Esophagus squamous epithelium (tissue), 5 donors: Measurements from ENCODE around the gene CAPN11. TPM values are rescaled to one million over a fixed set of nuclear protein-coding genes. Genes with fewer than 3 reads are reported as not detected.
"Not testable (repeated sequence)": the region's sequence is repeated elsewhere in the genome, so short reads cannot be mapped to it uniquely, and the experiment has no call there.

Source experiments
- DNase-seq: peaks from one replicate; lab custom pipeline; 2025; lab: John Stamatoyannopoulos, UW
- H3K27ac ChIP-seq, 4 donors: fragments of 200-600 bp; sonication (generic); one replicate each; pipeline ENCODE4 v1.5.1; 2016 to 2019; ENCODE audit warnings: mild to moderate bottlenecking in 1 of 4
- H3K27me3 ChIP-seq, 4 donors: fragments of 200-600 bp; sonication (generic); 1 replicate in 3 of 4; 2 replicates in 1 of 4; pipeline versions ENCODE4 v1.5.1 to v1.6.0; 2017 to 2021; ENCODE audit warnings: antibody characterized with exemption in 1 of 4
- H3K36me3 ChIP-seq, 3 donors: fragments of 200-600 bp; sonication (generic); one replicate each; pipeline ENCODE4 v1.5.1; 2016 to 2019
- H3K4me1 ChIP-seq, 3 donors: fragments of 200-600 bp; sonication (generic); one replicate each; pipeline ENCODE4 v1.5.1; 2017 to 2019
- H3K4me3 ChIP-seq, 4 donors: fragments of 200-600 bp; sonication (generic); 1 replicate in 3 of 4; 2 replicates in 1 of 4; pipeline ENCODE4 v1.5.1; 2016 to 2019; ENCODE audit warnings: mild to moderate bottlenecking in 2 of 4, moderate library complexity in 1 of 4
- H3K9me3 ChIP-seq, 3 donors: fragments of 200-600 bp; sonication (generic); one replicate each; pipeline ENCODE4 v1.5.1; 2016 to 2019
- POLR2A ChIP-seq, 4 donors: fragments of 450-650 bp; IDR thresholded peaks; one replicate each; pipeline ENCODE4 v1.6.1; 2017; ENCODE audit warnings: antibody characterized with exemption in 4 of 4, mild to moderate bottlenecking in 4 of 4, moderate library complexity in 3 of 4
- WGBS, 2 donors: methylation state at CpG; one replicate each; pipeline ENCODE4 v1.1.5; 2018; 5-methylcytosine and 5-hydroxymethylcytosine counted together
- intact Hi-C: fragments of 100-400 bp; cut with DNase I; formaldehyde crosslinking; loops from one replicate; pipeline ENCODE4 v1.15.0; 2022
- total RNA-seq, 4 donors: library from RNA; depleted of rRNA; stranded (reverse); fragments of >200 nt; gene quantifications; one replicate each; pipeline ENCODE4 v1.1.0, GENCODE V29; 2016
- TF ChIP-seq, protein P1 (sequence below), 6 experiments: fragments of 450-650 bp in 4 of 6; fragments of 200-600 bp in 2 of 6; sonication (generic) in 2 of 6; IDR thresholded peaks; one replicate each; pipeline ENCODE4 v1.5.1; 2016 to 2019; ENCODE audit warnings: antibody characterized with exemption in 6 of 6, mild to moderate bottlenecking in 4 of 6, moderate library complexity in 4 of 6
- donor health status: DM: yes; HTN: yes; CAD: no.

Gene CAPN11
- total RNA-seq, 4 donors from 2014 or later, result 0.57 to 1.00 TPM; not detected in 2

DNA sequence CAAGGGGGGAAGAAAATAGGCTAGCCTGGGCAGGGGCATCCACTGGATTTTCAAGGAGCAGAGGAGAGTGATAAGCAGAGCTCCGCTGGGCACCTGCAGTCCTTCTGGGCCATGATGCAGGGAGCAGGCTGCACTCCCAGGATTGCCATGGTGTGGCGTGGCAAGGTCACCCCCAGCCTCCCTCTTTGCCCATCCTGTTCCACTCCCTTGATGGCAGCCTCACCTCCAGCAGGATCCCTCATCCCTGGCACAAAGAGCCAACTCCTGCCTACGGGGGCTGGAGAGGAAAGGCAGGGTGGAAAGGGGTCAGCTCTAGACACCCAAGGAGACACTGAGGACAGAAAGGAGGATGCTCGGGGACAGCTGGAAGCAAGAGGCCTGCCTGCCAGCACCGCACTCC, 35.7 kb downstream of the CAPN11 start:
- H3K4me3 ChIP-seq, result no peak overlapping the region
- no peak for TF ChIP-seq POLR2A (IDR thresholded peaks at IDR 0.05)
- TF ChIP-seq, protein P1, sequence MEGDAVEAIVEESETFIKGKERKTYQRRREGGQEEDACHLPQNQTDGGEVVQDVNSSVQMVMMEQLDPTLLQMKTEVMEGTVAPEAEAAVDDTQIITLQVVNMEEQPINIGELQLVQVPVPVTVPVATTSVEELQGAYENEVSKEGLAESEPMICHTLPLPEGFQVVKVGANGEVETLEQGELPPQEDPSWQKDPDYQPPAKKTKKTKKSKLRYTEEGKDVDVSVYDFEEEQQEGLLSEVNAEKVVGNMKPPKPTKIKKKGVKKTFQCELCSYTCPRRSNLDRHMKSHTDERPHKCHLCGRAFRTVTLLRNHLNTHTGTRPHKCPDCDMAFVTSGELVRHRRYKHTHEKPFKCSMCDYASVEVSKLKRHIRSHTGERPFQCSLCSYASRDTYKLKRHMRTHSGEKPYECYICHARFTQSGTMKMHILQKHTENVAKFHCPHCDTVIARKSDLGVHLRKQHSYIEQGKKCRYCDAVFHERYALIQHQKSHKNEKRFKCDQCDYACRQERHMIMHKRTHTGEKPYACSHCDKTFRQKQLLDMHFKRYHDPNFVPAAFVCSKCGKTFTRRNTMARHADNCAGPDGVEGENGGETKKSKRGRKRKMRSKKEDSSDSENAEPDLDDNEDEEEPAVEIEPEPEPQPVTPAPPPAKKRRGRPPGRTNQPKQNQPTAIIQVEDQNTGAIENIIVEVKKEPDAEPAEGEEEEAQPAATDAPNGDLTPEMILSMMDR (IDR thresholded peaks at IDR 0.05), result no peak
- intact Hi-C loops, result no loop called here
- H3K27ac ChIP-seq, result no peak overlapping the region
- DNase-seq, result no peak
- no peaks in the 10 kb centered on the region for H3K36me3 ChIP-seq
- peaks cover 0 to 16% (median 0%) of the 10 kb centered on the region in 3 donors for H3K4me1 ChIP-seq
- H3K9me3 ChIP-seq, result no peaks in the 10 kb centered on the region
- H3K27me3 ChIP-seq, result no peaks in the 10 kb centered on the region
- 88 to 94% methylated on average over 3 to 5 of the region's 5 CpGs for WGBS, 2 donors

DNA sequence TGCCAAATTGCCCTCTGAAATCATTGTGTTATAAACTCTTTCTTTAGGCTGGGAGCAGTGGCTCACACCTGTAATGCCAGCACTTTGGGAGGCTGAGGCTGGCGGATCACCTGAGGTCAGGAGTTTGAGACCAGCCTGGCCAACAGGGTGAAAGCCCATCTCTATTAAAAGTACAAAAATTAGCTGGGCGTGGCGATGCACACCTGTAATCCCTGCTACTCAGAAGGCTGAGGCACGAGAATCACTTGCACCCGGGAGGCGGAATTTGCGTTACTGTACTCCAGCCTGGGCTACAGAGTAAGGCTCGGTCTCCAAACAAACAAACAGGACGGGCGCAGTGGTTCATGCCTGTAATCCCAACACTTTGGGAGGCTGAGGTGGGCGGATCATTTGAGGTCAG, 37.7 kb downstream of the CAPN11 start:
- 88 to 89% methylated on average over 10 of the region's 11 CpGs for WGBS, 2 donors

DNA sequence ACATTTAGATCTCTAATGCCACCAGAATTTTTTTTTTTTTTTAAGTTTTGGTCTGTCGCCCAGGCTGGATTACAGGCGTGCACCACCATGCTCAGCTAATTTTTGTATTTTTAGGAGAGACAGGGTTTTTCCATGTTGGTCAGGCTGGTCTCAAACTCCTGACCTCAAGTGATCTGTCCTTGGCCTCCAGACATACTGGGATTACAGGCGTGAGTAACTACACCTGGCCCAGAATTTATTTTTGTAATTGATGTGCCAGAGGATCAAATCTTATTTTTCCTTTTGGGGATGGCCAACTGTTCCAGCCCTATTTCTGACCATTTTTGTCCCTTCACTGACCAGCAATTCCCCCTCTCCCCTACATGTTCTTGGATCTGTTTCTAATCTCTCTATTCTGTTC, 40.1 kb downstream of the CAPN11 start:
- Histone ChIP-seq H3K36me3 (no peaks in the 10 kb centered on the region), H3K27ac (no peak overlapping the region), H3K9me3 (no peaks in the 10 kb centered on the region), H3K4me1 (peaks cover 20 to 43% (median 23%) of the 10 kb centered on the region in 3 donors), H3K4me3 (no peak overlapping the region), H3K27me3 (no peaks in the 10 kb centered on the region)
- WGBS, 2 donors, result 43 to 68% methylated on average over 3 of the region's 3 CpGs
- intact Hi-C loops, result no loop called here
- DNase-seq, result no peak
- no peak for TF ChIP-seq POLR2A (IDR thresholded peaks at IDR 0.05)
- TF ChIP-seq, protein P1 (IDR thresholded peaks at IDR 0.05), result no peak

More for the DNA sequence above, 37.7 kb downstream of the CAPN11 start:
- H3K9me3 ChIP-seq, H3K4me3 ChIP-seq, H3K36me3 ChIP-seq, DNase-seq, H3K27ac ChIP-seq, H3K27me3 ChIP-seq, intact Hi-C loops: not testable (repeated sequence)
- H3K4me1 ChIP-seq, result peaks cover 9 to 28% (median 10%) of the 10 kb centered on the region in 3 donors

DNA sequence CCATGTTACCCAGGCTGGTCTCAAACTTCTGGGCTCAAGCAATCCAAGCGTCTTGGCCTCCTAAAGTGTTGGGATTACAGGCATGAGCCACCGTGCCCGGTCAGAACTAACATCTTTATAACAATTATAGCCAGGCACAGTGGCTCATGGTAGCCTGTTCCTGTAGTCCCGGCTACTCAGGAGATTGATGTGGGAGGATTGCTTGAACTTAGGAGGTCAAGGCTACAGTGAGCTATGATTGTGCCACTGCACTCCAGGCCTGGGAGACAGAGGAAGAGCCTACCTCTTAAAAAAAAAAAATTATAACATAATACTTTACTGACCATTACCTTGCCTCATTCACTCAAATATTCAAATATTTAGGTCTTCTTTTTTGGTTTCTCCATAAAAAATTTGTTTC, 41.3 kb downstream of the CAPN11 start:
- intact Hi-C loops, result no loop called here
- Histone ChIP-seq H3K27me3 (no peaks in the 10 kb centered on the region), H3K9me3 (no peaks in the 10 kb centered on the region), H3K36me3 (no peaks in the 10 kb centered on the region), H3K27ac (peak overlapping the region in 1 of 4 donors; percentile 91), H3K4me3 (no peak overlapping the region), H3K4me1 (peaks cover 20 to 43% (median 23%) of the 10 kb centered on the region in 3 donors)
- no peak for TF ChIP-seq POLR2A (IDR thresholded peaks at IDR 0.05)
- TF ChIP-seq, protein P1 (IDR thresholded peaks at IDR 0.05), result no peak
- WGBS, 2 donors, result 87 to 100% methylated on average over 1 to 4 of the region's 4 CpGs
- no peak for DNase-seq

DNA sequence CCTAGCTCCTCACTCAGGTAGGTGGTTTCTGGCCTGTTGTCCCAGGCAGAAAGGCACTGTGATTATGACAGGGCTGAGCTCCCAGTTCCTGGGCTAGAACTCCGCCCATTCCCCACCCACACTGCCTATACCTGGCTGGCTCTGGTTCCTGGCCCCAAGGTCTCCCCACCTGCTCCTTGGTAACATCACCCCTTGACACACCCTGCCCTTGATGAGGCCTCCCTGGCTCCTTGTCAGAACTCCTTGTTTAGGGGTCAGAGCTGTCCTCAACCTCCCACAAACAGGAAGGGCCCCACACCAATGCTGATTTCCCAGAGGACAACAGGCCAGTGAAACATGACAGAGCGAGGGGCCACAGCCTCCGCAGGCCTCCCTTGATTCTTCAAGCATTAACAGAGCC, 42.6 kb downstream of the CAPN11 start:
- intact Hi-C loops, result no loop called here
- Histone ChIP-seq H3K4me3 (peak overlapping the region in 1 of 4 donors; percentile 30), H3K9me3 (no peaks in the 10 kb centered on the region), H3K4me1 (peaks cover 20 to 44% (median 23%) of the 10 kb centered on the region in 3 donors), H3K36me3 (no peaks in the 10 kb centered on the region), H3K27me3 (no peaks in the 10 kb centered on the region), H3K27ac (peak overlapping the region; percentile 76 to 91 (median 86))
- 40 to 60% methylated on average over 1 of the region's 3 CpGs for WGBS, 2 donors
- TF ChIP-seq POLR2A (IDR thresholded peaks at IDR 0.05), result no peak
- TF ChIP-seq, protein P1 (IDR thresholded peaks at IDR 0.05), result no peak
- no peak for DNase-seq
